Activated CD8-positive, alpha-beta memory T cell treated with anti-CD3 and anti-CD28 coated beads for 4 hours (primary cell): ENCODE data around the gene TULP4.

Source experiments
- DNase-seq, 2 donors: peaks; one replicate each; pipeline ENCODE4 v3.0.0-alpha.2; 2020; ENCODE audit warnings: low read depth in 2 of 2

The TULP4 gene

DNA sequence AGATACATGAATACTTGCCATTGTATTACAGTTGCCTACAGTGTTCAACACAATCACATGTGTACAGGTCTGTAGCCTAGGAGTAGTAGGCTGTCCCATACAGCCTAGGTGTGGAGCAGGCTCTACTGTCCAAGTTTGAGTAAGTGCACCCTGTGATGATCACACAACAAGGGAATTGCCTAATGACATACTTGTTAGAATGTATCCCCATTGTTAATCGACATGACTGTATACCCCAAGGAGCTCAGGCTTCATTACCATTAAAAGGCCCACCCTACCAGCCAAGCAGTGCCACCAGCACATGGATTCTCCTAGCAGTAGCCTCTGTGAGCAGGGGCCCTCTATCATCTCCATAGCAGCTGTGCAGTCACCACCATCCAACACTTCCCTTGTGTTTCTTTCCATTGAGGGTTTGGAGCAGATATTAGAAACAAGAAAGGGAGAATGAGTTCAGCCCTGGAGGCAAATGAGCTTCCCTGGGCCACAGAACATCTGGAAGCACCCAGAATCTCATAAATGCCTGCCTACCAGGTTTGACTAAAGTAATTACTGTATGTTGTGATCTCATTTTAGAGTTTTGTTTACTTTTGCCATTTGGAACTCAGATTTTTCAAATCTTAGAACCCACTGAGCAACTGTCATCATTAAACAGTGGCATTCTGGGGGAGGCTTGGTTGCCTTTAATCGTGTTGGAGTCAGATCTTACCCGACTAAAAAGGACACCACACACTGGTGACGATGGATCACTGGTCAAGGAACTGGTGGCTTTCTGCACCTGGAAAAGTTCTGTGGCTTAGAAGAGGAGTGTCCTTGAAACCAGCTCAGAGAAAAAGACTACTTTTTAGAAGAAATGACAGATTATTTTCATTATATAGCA, 104.9 kb downstream of the TULP4 start:
- DNase-seq = no peak

- DNase-seq = no peak
Measured at GRCh38 chr6:158417760-158418098, 105.5 kb downstream of the TULP4 start.

GRCh38 chr6:158418501-158418900, 106.2 kb downstream of the TULP4 start:
- no peak for DNase-seq

- no peak for DNase-seq
Measured at GRCh38 chr6:158419339-158419909, 107.2 kb downstream of the TULP4 start.

DNA sequence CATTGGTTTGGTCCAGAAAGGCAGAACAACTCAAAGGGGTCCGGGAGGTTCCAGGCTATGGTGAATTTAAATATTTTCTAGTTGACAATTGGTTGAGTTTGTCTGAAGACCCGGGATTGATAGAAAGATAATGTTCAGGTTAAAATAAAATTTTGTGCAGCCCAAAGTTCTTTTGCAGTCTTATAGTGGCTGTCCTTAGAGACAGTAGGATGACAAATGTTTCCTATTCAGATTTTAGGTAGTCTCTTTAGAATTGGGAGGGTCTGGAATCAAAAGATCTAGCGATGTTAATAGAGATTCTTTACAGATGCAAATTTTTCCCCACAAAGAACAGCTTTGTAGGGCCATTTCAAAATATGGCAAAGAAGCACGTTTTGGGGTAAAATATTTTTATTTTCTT, 109.1 kb downstream of the TULP4 start:
- no peak for DNase-seq

DNA sequence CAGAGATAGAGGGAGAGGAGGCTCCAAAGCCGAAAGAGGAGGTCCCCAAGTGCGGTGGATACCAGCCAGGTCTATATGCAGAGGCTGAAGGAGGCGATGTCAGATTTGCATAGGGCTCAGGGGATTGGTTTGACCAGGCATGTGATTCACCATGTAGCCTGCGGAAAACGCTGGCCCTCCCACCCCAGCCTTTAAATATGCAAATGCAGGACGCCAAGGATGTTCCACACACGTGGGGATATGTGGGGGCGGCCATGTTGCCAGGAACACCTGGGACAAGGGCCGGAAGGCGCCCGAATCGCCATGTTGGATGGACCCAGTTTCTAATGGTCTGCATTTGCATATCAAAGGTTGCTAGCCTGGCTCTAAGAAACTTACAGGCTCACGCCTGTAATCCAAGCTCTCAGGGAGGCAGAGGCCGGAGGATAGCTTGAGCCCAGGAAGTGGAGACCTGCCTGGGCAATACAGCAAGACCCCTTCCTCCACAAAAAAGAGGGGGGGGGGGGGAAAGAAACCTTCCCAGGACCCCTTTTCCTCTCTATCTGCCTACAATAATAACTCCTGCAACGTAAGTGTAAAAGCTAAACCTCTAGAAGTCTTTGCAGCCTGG, 110.5 kb downstream of the TULP4 start:
- no peak for DNase-seq

- DNase-seq = no peak
Measured at GRCh38 chr6:158431036-158431435, 118.8 kb downstream of the TULP4 start.

DNA sequence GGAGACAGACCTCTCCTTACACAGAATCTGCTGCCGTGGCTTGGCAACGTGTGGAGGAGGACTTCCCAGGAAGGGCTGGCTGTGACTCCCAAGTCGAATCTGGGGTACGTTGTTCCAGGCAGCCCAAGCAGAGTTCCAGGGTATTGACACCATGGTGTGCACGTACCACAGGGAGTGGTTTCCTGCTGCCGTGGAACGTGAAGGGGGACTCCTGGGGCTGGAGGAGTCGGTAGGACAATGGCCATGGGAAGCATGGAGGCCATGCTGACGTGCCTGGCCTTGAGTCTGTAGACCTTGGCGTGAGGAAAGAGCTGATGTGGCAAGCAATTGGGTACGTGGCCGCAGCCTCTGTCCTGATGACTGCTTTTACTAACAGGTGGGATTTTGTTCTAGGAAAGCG, 119.3 kb downstream of the TULP4 start:
- no peak for DNase-seq

GRCh38 chr6:158437571-158437970, 125.3 kb downstream of the TULP4 start:
- no peak for DNase-seq

DNA sequence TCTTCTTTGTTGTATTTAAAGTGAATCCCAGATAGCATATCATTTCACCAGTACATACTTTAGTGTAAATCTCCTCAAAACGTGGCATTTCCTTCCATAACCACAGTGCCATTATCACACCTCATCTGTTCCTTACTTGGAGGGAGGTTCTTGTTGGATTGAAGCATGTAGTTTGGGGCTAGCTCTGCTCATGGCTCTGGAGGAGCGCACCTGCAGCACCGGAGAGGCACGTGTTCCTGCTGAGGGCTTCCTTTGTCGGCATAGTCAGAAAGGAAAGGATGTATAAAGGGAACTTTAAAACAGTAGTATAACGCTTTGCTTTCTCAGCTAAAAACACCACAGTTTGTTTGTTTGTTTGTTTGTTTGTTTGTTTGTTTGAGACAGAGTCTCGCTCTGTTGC, 126.0 kb downstream of the TULP4 start:
- DNase-seq = no peak

DNA sequence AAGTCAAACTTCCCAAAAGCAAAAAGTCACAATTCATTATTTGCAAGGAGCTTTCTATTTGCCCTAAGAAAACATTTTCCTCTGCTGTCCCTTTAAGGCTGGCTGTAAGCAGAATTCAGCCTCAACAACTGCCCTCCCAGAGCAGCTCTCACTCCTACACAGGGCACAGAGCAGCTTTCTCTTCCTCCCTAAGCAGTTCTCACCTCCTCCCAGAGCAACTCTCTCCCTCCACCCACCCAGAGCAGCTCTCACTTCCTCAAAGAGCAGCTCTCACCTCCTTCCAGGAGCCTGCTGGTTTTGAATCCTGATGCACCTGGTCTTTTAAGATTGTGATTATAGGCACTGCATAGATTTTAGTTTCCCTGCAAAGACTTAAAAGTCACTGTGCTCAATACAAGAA, 127.0 kb downstream of the TULP4 start:
- no peak for DNase-seq

DNA sequence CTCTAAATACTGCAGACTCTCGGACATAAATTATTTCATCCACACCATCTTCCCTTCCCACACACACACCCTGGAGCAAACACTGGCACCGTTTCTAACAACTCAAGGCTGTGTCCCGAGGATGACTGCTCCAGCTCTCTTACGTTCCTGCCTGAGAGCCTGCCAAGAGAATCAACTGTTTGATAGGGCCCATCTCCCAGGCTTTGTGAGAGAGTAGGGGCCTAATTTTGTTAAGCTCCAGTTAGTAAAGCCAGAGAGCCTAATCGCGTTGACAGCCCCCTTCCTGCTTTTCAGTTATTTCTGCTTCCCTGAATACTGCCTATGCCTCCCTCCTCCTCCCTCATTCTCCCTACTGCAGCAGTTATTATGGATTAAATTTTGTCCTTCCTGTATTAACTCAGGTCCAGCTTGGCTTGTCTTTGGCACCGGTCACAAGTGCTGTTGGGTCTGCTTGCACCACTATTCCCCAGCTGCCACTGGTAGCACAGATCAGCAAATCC, 129.5 kb downstream of the TULP4 start:
- no peak for DNase-seq

DNA sequence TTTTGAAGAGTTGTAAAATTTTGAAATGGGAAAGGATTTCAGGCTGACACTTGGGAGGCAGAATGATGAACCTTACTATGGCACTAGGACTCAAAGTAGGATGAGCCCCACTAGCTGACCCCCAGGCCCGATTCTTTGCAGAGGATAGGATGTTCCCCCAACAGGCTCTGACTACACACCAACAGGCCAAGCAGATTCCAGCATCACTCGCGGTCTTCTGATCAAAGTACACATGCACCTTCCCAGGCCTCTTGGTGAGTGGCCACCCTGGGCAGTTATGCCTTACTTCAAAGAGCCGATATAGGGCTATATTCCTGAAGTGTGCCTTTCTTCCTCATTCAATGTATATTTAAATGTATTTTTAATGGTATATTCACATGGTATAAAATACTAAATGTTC, 130.0 kb downstream of the TULP4 start:
- no peak for DNase-seq

DNA sequence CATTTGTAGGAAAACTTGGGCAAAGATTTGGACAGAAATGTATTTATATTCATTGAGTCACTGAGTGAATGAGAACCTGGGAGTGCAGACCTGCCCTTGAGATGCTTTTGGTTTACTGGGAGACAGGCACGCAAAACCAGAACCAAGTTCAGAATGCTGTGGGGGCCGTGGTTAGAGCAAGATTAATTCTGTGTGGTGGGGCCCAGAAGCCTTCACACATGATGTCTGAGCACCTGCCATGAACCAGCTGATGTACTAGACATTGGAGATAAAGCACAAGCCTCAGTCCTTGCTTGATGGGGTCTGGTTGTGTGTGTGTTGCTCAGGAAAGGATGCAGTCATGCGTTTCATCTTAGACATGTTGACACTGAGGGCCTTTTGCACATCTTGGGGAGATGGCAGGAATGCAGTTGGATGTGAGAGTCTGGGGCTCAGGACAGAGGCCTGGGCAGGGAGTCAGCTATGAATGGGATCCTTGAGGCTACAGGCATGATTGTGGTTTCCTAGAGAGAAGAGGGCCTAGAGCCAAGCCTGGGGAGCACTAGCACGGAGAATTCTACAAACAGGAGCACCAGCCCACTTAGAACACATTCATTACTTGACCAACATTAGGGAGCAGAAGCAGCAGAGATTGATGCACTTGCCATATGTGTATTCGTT, 133.3 kb downstream of the TULP4 start:
- no peak for DNase-seq

GRCh38 chr6:158448856-158449255, 136.6 kb downstream of the TULP4 start:
- no peak for DNase-seq

- no peak for DNase-seq
Measured at GRCh38 chr6:158452191-158452590, 139.9 kb downstream of the TULP4 start.

GRCh38 chr6:158457131-158457530, 144.9 kb downstream of the TULP4 start:
- no peak for DNase-seq

DNA sequence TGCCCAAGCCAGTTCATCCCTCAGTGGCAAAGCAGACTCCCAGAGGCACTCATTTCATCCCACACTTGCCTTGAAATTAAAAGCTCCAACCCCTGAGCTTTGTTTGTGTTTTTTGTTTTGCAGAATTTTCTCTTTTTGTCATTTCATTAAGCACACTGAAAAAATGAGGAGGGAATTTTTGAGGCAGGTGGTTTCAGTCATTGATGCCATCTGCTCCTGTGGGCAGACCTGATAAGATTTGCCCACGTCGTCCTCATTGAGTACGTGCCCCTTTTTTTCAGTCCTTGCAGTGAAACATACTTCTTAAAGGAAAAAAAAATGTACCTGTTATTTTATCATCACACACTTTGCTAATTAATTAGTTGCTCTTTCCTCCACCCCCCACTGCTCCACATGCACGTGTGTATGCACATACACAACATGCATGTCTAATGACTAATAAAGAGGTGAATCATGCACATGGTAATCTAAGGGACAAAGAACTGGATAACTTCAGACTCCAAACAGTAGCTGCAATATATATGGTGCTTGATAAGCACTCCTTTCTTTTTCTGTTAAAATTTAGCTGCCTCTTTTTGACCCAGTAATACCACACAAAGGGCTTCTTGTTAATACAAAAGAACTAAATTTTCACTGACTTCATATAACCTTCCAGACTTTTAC, 145.5 kb downstream of the TULP4 start:
- no peak for DNase-seq

DNA sequence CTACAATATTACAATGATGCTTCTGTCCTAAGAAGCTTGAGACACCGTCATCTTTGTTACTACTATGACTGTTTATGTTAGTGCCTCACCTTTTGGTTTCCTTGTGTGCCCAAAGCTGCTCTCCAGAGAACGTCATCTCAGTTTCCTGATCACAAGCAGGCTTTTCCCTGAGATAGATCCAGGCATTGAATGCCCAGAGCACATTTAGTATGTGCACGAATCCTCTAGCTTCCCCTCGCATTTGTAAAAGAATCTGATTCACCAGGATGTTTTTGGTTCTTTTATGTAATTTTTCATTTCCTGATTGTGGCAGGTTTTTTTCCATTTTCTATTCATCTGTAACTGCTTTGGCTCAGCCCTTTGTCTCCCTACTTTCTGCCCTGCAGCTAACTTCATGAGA, 147.5 kb downstream of the TULP4 start:
- DNase-seq = no peak

DNA sequence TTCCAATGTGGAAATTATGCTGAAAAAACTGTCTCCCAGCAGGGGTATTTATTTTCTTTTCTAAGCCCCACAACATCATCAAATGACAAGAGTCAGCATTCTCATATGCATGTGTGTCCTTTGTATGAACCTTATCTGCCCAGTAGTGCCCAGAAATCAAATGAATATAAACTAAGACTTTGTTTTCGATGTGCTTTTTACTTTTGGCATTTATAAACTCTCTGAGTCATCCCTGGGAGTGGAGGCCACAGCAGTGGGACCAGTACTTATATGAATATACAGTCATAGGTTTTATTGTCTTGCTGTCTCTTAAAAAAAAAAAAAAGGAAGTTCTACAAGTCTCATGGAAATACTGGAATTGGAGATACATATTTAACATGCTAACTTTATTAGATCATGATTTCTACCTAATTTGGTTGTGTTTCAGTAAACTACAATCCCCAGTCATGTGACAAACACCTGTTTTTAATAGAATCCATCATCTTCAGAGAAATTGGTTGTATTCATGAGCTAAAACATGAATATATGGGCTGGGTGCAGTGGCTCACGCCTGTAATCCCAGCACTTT, 148.4 kb downstream of the TULP4 start:
- no peak for DNase-seq

- no peak for DNase-seq
Measured at GRCh38 chr6:158461954-158462353, 149.7 kb downstream of the TULP4 start.

GRCh38 chr6:158464483-158464882, 152.2 kb downstream of the TULP4 start:
- no peak for DNase-seq
